ENCODE data around the gene KCNK5.

GRCh38 chr6:39224523-39225182 is 4.6 kb downstream of the KCNK5 start:
- TF ChIP-seq CTCF (IDR thresholded peaks at IDR 0.05), result no peak
- no peak for TF ChIP-seq ZFX (IDR thresholded peaks at IDR 0.05; ENCODE audit: borderline replicate concordance)
